Astrocyte of the cerebellum (primary cell): ENCODE results near the gene NKD2.
"Not testable (repeated sequence)": the region's sequence is repeated elsewhere in the genome, so short reads cannot be mapped to it uniquely, and the experiment has no call there.

ENCODE experiments used
- DNase-seq: peaks from one replicate; pipeline ENCODE4 v3.0.0-alpha.2; 2011; ENCODE audit warnings: low read depth
- H3K4me3 ChIP-seq: 2 replicates; pipeline ENCODE4 v1.5.1; 2011; ENCODE audit warnings: mild to moderate bottlenecking, low read depth, low read length, moderate library complexity
- in situ Hi-C: cut with HindIII; loops from 2 replicates; pipeline ENCODE4 v1.10.0; 2017; ENCODE audit warnings: low sequenced_read_pairs
- TF ChIP-seq, protein P1 (sequence below): IDR thresholded peaks from 2 replicates; pipeline ENCODE4 v1.5.1; 2012; ENCODE audit warnings: low read length, low read depth, moderate library complexity, mild to moderate bottlenecking; ENCODE audit errors: missing control alignments

NKD2 gene

DNA sequence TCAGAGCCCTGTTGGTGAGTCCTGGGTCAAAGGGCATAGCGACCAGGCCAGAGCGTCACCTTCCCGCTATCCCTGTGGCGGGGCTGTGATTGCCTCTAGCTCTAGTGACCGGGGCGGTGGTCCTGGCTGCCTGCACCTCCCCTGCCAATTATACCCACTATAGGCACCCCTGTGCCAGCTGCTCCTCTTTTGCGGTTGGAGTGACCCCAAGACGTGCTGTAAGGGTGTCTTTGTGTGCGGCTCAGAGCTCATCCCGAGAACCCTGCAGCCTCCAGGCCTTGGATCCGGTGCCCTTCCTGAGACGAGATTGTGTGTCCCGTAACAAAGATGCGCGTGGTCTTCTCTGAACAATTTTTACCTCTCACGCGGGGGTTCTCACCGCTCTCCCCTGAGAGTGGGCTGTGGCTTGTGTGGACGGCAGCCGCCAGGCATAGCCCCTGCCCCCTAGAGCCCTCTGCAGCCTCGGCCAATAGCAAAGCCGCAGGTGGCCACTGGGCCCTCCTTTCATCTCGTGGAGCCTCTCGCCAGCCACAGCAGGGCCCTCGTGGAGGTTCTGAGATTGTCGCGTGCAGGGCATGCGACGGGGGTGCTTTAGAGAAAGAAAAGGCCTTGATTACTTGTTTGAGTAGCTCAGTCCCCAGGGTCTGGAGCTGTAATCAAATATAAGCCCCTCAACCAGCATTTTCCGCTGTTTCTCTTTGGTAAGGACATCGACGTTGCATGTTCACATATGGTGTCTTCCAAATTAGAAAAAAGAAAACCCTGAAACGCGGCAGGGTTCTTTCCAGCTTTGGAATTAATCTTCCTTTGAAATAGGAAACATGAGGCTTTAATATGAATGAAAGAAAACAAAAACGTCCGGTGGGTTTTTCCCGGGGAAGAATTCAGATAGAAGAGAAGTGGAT lies 10.7 kb downstream of the NKD2 start:
- no peak overlapping the region for H3K4me3 ChIP-seq
- in situ Hi-C loops, result no loop called here
- TF ChIP-seq, protein P1, sequence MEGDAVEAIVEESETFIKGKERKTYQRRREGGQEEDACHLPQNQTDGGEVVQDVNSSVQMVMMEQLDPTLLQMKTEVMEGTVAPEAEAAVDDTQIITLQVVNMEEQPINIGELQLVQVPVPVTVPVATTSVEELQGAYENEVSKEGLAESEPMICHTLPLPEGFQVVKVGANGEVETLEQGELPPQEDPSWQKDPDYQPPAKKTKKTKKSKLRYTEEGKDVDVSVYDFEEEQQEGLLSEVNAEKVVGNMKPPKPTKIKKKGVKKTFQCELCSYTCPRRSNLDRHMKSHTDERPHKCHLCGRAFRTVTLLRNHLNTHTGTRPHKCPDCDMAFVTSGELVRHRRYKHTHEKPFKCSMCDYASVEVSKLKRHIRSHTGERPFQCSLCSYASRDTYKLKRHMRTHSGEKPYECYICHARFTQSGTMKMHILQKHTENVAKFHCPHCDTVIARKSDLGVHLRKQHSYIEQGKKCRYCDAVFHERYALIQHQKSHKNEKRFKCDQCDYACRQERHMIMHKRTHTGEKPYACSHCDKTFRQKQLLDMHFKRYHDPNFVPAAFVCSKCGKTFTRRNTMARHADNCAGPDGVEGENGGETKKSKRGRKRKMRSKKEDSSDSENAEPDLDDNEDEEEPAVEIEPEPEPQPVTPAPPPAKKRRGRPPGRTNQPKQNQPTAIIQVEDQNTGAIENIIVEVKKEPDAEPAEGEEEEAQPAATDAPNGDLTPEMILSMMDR, result no peak

GRCh38 chr5:1020452-1020961 lies 11.9 kb downstream of the NKD2 start:
- in situ Hi-C loops, result no loop called here
- H3K4me3 ChIP-seq, result no peak overlapping the region
- TF ChIP-seq, protein P1, result no peak
- DNase-seq, result no peak

More for the DNA sequence above, 10.7 kb downstream of the NKD2 start:
- DNase-seq, result no peak

DNA sequence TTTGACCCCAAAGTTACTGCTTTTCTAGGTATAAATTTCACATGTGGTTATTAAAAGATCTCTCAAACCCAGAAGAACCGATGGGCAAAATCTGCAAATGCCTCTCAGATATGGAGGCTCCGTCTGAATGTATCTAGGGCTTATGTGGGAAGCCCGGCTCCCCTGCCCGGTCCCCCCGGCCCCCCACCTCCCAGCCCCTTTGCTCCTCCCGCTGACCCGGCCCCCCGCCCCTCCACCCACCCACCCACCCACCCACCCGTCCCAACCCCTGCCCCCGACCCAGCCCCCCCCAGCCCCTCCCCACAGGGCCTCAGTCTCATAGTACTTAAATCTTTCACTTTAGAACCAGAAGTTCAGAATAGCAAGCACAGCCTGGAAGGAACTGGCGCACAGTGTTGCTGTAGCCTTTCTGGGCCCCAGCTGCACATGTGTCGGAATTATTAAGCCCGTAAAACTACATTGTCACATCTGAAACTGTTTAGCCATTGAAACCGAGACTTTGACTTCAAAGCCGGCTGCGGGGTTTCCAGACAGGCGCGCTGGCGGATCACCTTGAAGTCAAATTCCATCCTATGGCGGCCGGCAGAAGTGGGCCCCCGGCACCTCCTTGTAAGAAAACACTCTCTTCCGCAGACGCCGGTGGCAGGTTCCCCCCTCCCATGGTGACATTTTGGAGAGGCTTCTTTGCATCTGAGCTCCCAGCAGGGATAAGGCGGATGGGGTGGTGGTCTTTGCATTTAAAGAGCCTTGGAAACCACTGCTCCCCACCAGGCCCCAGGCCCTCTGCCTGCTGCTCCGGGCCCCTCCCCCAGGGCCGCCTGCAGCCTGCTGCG lies 12.8 kb downstream of the NKD2 start:
- TF ChIP-seq, protein P1, result no peak
- in situ Hi-C loops, result no loop called here
- H3K4me3 ChIP-seq, result no peak overlapping the region
- no peak for DNase-seq

DNA sequence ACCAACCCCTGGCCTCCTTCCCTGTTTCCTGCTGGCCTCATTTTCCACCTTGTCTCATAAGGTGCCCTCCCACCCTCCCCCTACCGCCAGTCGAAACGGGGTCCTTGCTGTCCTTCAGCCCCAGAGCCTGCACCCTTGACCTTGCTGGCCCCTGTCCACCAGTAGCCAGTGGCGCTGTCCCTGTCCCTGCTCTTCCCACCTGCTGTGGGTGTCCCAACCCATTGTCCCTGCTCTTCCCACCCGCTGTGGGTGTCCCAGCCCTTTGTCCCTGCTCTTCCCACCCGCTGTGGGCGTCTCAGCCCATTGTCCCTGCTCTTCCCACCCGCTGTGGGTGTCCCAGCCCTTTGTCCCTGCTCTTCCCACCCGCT lies 13.4 kb downstream of the NKD2 start:
- H3K4me3 ChIP-seq, DNase-seq, in situ Hi-C loops: not testable (repeated sequence)

DNA sequence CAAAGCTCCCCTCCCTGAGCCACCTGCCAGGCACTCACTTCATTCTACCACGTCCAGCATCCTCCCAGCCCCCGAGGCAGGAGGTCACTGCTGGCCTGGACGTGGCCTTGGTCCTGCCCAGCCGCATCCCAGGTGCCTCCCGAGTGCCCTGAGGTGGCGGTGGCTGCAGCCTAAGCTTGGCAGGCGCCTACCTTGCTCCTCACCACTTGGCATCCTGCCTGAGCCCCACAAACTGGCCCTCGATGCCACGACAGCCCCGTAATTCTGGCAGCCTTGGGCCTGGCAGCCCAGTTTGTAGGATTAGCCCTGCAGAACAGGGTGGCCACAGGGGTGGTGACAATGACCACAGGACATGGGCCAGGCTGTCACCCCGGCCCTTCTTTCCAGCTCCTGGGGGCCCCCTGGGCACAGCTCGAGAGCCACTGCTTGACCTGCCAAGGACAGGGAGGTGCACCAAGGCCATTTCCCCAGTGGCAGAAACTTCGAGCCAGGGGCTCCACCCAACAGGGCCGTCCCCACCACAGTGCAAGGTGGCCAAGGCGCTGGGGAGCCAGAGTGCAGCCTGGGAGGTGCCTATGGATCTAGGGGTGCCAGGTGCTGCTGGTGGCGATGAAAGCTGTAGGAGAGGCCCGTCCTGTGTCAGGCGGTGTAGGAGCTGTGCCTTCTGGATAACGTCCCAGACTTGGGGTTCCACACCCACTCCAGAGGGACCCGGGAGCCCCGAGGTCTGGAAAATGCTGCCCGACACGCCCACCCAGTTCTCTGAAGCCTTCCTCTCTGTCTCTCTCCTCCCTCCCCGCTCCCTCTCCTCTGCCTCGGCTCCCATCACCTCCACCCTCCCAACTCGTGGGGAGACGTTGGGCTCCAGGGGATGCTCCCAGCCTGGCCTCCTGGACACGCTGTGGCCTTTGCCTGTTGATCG lies 18.4 kb downstream of the NKD2 start:
- DNase-seq, result no peak
- H3K4me3 ChIP-seq, result no peak overlapping the region
- TF ChIP-seq, protein P1, result no peak
- in situ Hi-C loops, result no loop called here

- H3K4me3 ChIP-seq, result no peak overlapping the region
- in situ Hi-C loops, result no loop called here
Observed at GRCh38 chr5:1027631-1028441, 19.2 kb downstream of the NKD2 start.

More at GRCh38 chr5:1027631-1028441, 19.2 kb downstream of the NKD2 start:
- TF ChIP-seq, protein P1, result no peak
- DNase-seq, result no peak
